Measurements from ENCODE around the gene CLEC16A. TPM values are rescaled to one million over a fixed set of nuclear protein-coding genes. Genes with fewer than 3 reads are reported as not detected.
A peak's percentile ranks its signal among the peaks of the same experiment; 100 is the strongest.
"Not testable (repeated sequence)": the region's sequence is repeated elsewhere in the genome, so short reads cannot be mapped to it uniquely, and the experiment has no call there.

CLEC16A gene
- polyA plus RNA-seq, 3 donors = 3.4 to 12.0 (median 5.8) TPM

DNA sequence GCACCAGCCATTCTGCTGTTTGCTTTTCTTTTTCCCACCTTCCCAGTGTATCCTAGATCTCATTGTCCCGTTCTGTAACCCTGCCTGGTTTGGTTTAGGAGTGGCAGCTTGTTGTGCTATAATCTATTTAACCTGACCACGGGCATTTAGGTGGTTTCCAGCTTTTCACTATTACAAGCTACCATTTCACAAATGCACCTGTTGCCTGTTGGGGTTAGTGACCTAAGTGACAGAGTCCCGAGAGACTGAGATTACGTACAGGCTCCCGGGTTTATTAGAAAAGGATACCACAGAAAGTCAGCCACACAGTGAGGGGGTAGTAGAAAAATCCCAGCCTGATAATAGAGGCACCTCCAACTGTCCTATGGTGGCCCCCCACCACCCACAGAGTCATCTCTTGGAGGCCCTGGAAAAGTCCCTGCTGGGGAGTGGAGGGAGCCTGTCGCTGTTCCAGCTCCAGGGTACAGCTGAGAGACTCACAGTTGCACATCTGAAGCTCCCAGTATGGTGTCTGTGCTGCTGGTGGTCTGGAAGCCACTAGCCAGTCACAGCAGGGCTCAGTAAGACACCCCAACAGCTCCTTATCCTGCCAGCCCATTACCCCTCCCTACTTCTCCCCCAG lies 21.2 kb downstream of the CLEC16A start:
- DNase-seq = no peak
- TF ChIP-seq, protein P1, sequence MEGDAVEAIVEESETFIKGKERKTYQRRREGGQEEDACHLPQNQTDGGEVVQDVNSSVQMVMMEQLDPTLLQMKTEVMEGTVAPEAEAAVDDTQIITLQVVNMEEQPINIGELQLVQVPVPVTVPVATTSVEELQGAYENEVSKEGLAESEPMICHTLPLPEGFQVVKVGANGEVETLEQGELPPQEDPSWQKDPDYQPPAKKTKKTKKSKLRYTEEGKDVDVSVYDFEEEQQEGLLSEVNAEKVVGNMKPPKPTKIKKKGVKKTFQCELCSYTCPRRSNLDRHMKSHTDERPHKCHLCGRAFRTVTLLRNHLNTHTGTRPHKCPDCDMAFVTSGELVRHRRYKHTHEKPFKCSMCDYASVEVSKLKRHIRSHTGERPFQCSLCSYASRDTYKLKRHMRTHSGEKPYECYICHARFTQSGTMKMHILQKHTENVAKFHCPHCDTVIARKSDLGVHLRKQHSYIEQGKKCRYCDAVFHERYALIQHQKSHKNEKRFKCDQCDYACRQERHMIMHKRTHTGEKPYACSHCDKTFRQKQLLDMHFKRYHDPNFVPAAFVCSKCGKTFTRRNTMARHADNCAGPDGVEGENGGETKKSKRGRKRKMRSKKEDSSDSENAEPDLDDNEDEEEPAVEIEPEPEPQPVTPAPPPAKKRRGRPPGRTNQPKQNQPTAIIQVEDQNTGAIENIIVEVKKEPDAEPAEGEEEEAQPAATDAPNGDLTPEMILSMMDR (IDR thresholded peaks at IDR 0.05) = no peak
- peaks cover 26% of the 10 kb centered on the region for H3K4me1 Mint-ChIP-seq
- peaks cover 71 to 76% of the 10 kb centered on the region in 2 donors for H3K36me3 Mint-ChIP-seq
- H4K20me1 ChIP-seq (ENCODE audit: insufficient read depth, low read length) = peaks cover 47% of the 10 kb centered on the region
- no peak overlapping the region for H2AFZ ChIP-seq (ENCODE audit: insufficient read depth, low read depth, low read length, poor library complexity, severe bottlenecking)
- no peak overlapping the region for H3K4me2 ChIP-seq (replicated peaks; ENCODE audit: extremely low read depth, low read length, poor library complexity, severe bottlenecking)
- H3K27me3 Mint-ChIP-seq (ENCODE audit: low read depth in 3 of 3) = peaks cover 0 to 3% (median 1%) of the 10 kb centered on the region in 3 donors
- H3K9ac ChIP-seq (ENCODE audit: insufficient read depth, low read length, poor library complexity, severe bottlenecking) = no peak overlapping the region
- no peak overlapping the region for H3K4me3 Mint-ChIP-seq
- peaks cover 45 to 76% of the 10 kb centered on the region in 2 donors for H3K36me3 ChIP-seq (replicated peaks in 1 of 2; ENCODE audit: control insufficient read depth in 1 of 2, insufficient read depth in 2 of 2, low read length in 2 of 2)
- intact Hi-C loops (cut with micrococcal nuclease) = loop anchor here in 1 of 2 donors (10.0 kb wide), 3 partner anchors 389 to 749 kb away; no protein-coding TSS in a partner anchor
- H3K27ac ChIP-seq (ENCODE audit: low read depth in 1 of 2, low read length in 2 of 2) = no peak overlapping the region
- peaks cover 7 to 8% of the 10 kb centered on the region in 2 donors for H3K4me1 ChIP-seq (ENCODE audit: control insufficient read depth in 1 of 2, insufficient read depth in 2 of 2, low read length in 2 of 2)
- WGBS (ENCODE audit: insufficient coverage) = no CpG with 5 or more reads among the region's 6 CpGs
- H3K4me3 ChIP-seq (replicated peaks in 1 of 3; ENCODE audit: low read depth in 2 of 3, low read length in 3 of 3) = no peak overlapping the region
- peaks cover 0 to 3% (median 0%) of the 10 kb centered on the region in 7 donors for H3K9me3 Mint-ChIP-seq
- H3K79me2 ChIP-seq (ENCODE audit: insufficient read depth, low read length) = no peaks in the 10 kb centered on the region
- H3K9me3 ChIP-seq (replicated peaks in 1 of 2; ENCODE audit: control insufficient read depth in 1 of 2, insufficient read depth in 1 of 2, low read length in 2 of 2) = no peaks in the 10 kb centered on the region
- H3K27me3 ChIP-seq (ENCODE audit: control insufficient read depth in 2 of 2, insufficient read depth in 2 of 2, low read length in 2 of 2) = no peaks in the 10 kb centered on the region
- H3K27ac Mint-ChIP-seq = peak overlapping the region in 1 of 7 donors; percentile 7

DNA sequence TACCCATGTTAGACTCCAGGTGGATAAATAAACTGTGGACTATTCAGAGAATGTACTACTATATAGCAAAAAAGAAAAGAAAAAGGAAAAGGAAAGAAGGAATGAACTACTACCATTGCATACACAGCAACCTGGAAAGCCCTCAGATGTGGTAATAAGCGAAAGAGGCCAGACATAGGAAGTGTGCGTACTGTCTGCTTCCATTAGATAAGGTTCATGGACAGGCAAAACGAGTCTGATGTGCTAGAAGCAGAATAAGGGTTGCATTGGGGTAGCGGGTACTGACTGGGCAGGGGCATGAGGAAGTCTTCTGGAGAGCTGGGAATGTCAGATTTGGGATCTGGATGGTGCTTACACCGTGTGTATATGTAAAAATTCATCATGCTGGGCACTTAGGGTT lies 21.8 kb downstream of the CLEC16A start:
- DNase-seq = no peak
- Histone ChIP-seq H4K20me1 (ENCODE audit: insufficient read depth, low read length) (peaks cover 42% of the 10 kb centered on the region), H3K4me2 (replicated peaks; ENCODE audit: extremely low read depth, low read length, poor library complexity, severe bottlenecking) (no peak overlapping the region), H3K79me2 (ENCODE audit: insufficient read depth, low read length) (no peaks in the 10 kb centered on the region), H3K9ac (ENCODE audit: insufficient read depth, low read length, poor library complexity, severe bottlenecking) (no peak overlapping the region), H3K4me3 (replicated peaks in 1 of 3; ENCODE audit: low read depth in 2 of 3, low read length in 3 of 3) (no peak overlapping the region), H3K4me1 (ENCODE audit: control insufficient read depth in 1 of 2, insufficient read depth in 2 of 2, low read length in 2 of 2) (peaks cover 7 to 8% of the 10 kb centered on the region in 2 donors), H3K9me3 (replicated peaks in 1 of 2; ENCODE audit: control insufficient read depth in 1 of 2, insufficient read depth in 1 of 2, low read length in 2 of 2) (no peaks in the 10 kb centered on the region), H2AFZ (ENCODE audit: insufficient read depth, low read depth, low read length, poor library complexity, severe bottlenecking) (no peak overlapping the region), H3K27me3 (ENCODE audit: control insufficient read depth in 2 of 2, insufficient read depth in 2 of 2, low read length in 2 of 2) (no peaks in the 10 kb centered on the region), H3K36me3 (replicated peaks in 1 of 2; ENCODE audit: control insufficient read depth in 1 of 2, insufficient read depth in 2 of 2, low read length in 2 of 2) (peaks cover 50 to 76% of the 10 kb centered on the region in 2 donors), H3K27ac (ENCODE audit: low read depth in 1 of 2, low read length in 2 of 2) (no peak overlapping the region)
- peak overlapping the region in 2 of 7 donors; percentile 7 to 10 for H3K27ac Mint-ChIP-seq
- peaks cover 71 to 78% of the 10 kb centered on the region in 2 donors for H3K36me3 Mint-ChIP-seq
- no peak overlapping the region for H3K4me3 Mint-ChIP-seq
- intact Hi-C loops (cut with micrococcal nuclease) = loop anchor here in 1 of 2 donors (10.0 kb wide), 3 partner anchors 389 to 749 kb away; no protein-coding TSS in a partner anchor
- TF ChIP-seq, protein P1 (IDR thresholded peaks at IDR 0.05) = no peak
- peaks cover 26% of the 10 kb centered on the region for H3K4me1 Mint-ChIP-seq
- H3K9me3 Mint-ChIP-seq = peaks cover 0 to 3% (median 0%) of the 10 kb centered on the region in 7 donors
- 45% methylated on average over 4 of the region's 5 CpGs for WGBS (ENCODE audit: insufficient coverage)
- H3K27me3 Mint-ChIP-seq (ENCODE audit: low read depth in 3 of 3) = peaks cover 0 to 3% (median 2%) of the 10 kb centered on the region in 3 donors

DNA sequence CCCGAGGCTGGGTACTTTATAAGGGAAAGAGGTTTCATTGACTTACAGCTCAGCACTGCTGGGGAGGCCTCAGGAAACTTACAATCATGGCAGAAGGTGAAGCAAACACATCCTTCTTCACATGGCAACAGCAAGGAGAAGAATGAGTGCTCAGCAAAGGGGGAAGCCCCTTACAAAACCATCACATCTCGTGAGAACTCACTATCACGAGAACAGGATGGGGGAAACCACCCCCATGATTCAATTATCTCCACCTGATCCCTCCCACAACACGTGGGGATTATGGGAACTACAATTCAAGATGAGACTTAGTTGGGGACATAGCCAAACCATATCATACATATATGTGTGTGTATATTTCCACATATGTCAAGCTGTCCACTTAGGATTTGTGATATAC lies 22.2 kb downstream of the CLEC16A start:
- no CpG with 5 or more reads among the region's 4 CpGs for WGBS (ENCODE audit: insufficient coverage)

More for the DNA sequence above, 22.2 kb downstream of the CLEC16A start:
- H4K20me1 ChIP-seq (ENCODE audit: insufficient read depth, low read length) = peaks cover 42% of the 10 kb centered on the region
- not testable (repeated sequence) for H3K27me3 ChIP-seq (ENCODE audit: control insufficient read depth in 2 of 2, insufficient read depth in 2 of 2, low read length in 2 of 2); H3K9ac ChIP-seq (ENCODE audit: insufficient read depth, low read length, poor library complexity, severe bottlenecking); H3K4me2 ChIP-seq (replicated peaks; ENCODE audit: extremely low read depth, low read length, poor library complexity, severe bottlenecking); H3K9me3 Mint-ChIP-seq; H3K4me3 Mint-ChIP-seq; H3K79me2 ChIP-seq (ENCODE audit: insufficient read depth, low read length); H3K4me1 ChIP-seq (ENCODE audit: control insufficient read depth in 1 of 2, insufficient read depth in 2 of 2, low read length in 2 of 2); H2AFZ ChIP-seq (ENCODE audit: insufficient read depth, low read depth, low read length, poor library complexity, severe bottlenecking); H3K9me3 ChIP-seq (replicated peaks in 1 of 2; ENCODE audit: control insufficient read depth in 1 of 2, insufficient read depth in 1 of 2, low read length in 2 of 2); H3K4me3 ChIP-seq (replicated peaks in 1 of 3; ENCODE audit: low read depth in 2 of 3, low read length in 3 of 3); H3K27ac ChIP-seq (ENCODE audit: low read depth in 1 of 2, low read length in 2 of 2); H3K27me3 Mint-ChIP-seq (ENCODE audit: low read depth in 3 of 3)
- peaks cover 26% of the 10 kb centered on the region for H3K4me1 Mint-ChIP-seq
- H3K27ac Mint-ChIP-seq = peak overlapping the region in 1 of 7 donors; percentile 10
- intact Hi-C loops (cut with micrococcal nuclease) = loop anchor here in 1 of 2 donors (10.0 kb wide), 3 partner anchors 388 to 748 kb away; no protein-coding TSS in a partner anchor
- peak in 1 of 3 donors; percentile 38 for DNase-seq
- peaks cover 68 to 79% of the 10 kb centered on the region in 2 donors for H3K36me3 Mint-ChIP-seq
- peaks cover 52 to 76% of the 10 kb centered on the region in 2 donors for H3K36me3 ChIP-seq (replicated peaks in 1 of 2; ENCODE audit: control insufficient read depth in 1 of 2, insufficient read depth in 2 of 2, low read length in 2 of 2)

All from CD14-positive monocyte (primary cell).